ENCODE results near the gene MCF2L2.
"Not testable (repeated sequence)": the region's sequence is repeated elsewhere in the genome, so short reads cannot be mapped to it uniquely, and the experiment has no call there.

MCF2L2 gene

GRCh38 chr3:183430325-183430957 is 2.0 kb upstream of the MCF2L2 start:
- TF ChIP-seq CTCF (IDR thresholded peaks at IDR 0.05; ENCODE audit: insufficient read depth, low read length, missing control alignments), result no peak
- DNase-seq (ENCODE audit: low read depth, low spot score), result no peak
- CTCF ChIA-PET, result interaction anchor here (1.2 kb wide), 1 partner anchor 44 kb away, joined by 4 read pairs; no protein-coding TSS in a partner anchor
- POLR2A ChIA-PET, result no interaction called here
- no peak overlapping the region for H3K4me3 ChIP-seq (ENCODE audit: low read depth, low read length)

- H3K4me3 ChIP-seq (ENCODE audit: low read depth, low read length), result peak overlapping the region; percentile 55
- no peak for TF ChIP-seq CTCF (IDR thresholded peaks at IDR 0.05; ENCODE audit: insufficient read depth, low read length, missing control alignments)
- POLR2A ChIA-PET, result no interaction called here
- CTCF ChIA-PET, result interaction anchor here (1.2 kb wide), 1 partner anchor 243 kb away, joined by 3 read pairs; no protein-coding TSS in a partner anchor
- no peak for DNase-seq (ENCODE audit: low read depth, low spot score)
Observed at GRCh38 chr3:183427876-183428446, 458 bp downstream of the MCF2L2 start.

GRCh38 chr3:183427196-183427875 is 1.1 kb downstream of the MCF2L2 start:
- POLR2A ChIA-PET, result no interaction called here
- CTCF ChIA-PET, result interaction anchor here (1.2 kb wide), 1 partner anchor 243 kb away, joined by 3 read pairs; no protein-coding TSS in a partner anchor
- peak overlapping the region; percentile 55 for H3K4me3 ChIP-seq (ENCODE audit: low read depth, low read length)
- TF ChIP-seq CTCF (IDR thresholded peaks at IDR 0.05; ENCODE audit: insufficient read depth, low read length, missing control alignments), result no peak
- no peak for DNase-seq (ENCODE audit: low read depth, low spot score)

- DNase-seq (ENCODE audit: low read depth, low spot score); H3K4me3 ChIP-seq (ENCODE audit: low read depth, low read length); CTCF ChIA-PET; POLR2A ChIA-PET: not testable (repeated sequence)
Observed at GRCh38 chr3:183418807-183419206, 9.6 kb downstream of the MCF2L2 start.

- CTCF ChIA-PET, result interaction anchor here (1.0 kb wide), 2 partner anchors 10 to 28 kb away, joined by 3 to 4 read pairs; no protein-coding TSS in a partner anchor
- no peak overlapping the region for H3K4me3 ChIP-seq (ENCODE audit: low read depth, low read length)
- no peak for DNase-seq (ENCODE audit: low read depth, low spot score)
- no peak for TF ChIP-seq CTCF (IDR thresholded peaks at IDR 0.05; ENCODE audit: insufficient read depth, low read length, missing control alignments)
- POLR2A ChIA-PET, result no interaction called here
Observed at GRCh38 chr3:183411216-183411922, 17.1 kb downstream of the MCF2L2 start.

- TF ChIP-seq CTCF (IDR thresholded peaks at IDR 0.05; ENCODE audit: insufficient read depth, low read length, missing control alignments), result no peak
- POLR2A ChIA-PET, result no interaction called here
- H3K4me3 ChIP-seq (ENCODE audit: low read depth, low read length), result no peak overlapping the region
- CTCF ChIA-PET, result interaction anchor here (0.6 to 1.0 kb wide), 2 partner anchors 27 to 226 kb away, joined by 3 read pairs; no protein-coding TSS in a partner anchor
- no peak for DNase-seq (ENCODE audit: low read depth, low spot score)
Observed at GRCh38 chr3:183410759-183411158, 17.7 kb downstream of the MCF2L2 start.
